ENCODE results near the gene GTF2A1L. TPM values are rescaled to one million over a fixed set of nuclear protein-coding genes. Genes with fewer than 3 reads are reported as not detected.

Gene GTF2A1L
- total RNA-seq, 1 experiment from 2014 or later, result 0.22 TPM

- no peaks in the 10 kb centered on the region for H3K9me3 ChIP-seq (ENCODE audit: control insufficient read depth in 1 of 2, insufficient read depth in 1 of 2, low read depth in 1 of 2, low read length in 2 of 2)
- H4K20me1 ChIP-seq (ENCODE audit: insufficient read depth), result no peaks in the 10 kb centered on the region
- H3K4me3 ChIP-seq (replicated peaks in 1 of 2; ENCODE audit: low read depth in 1 of 2, low read length in 2 of 2), result no peak overlapping the region
- no TSS peak for BruUV-seq (replicated peaks)
- H3K36me3 ChIP-seq (ENCODE audit: control insufficient read depth in 1 of 2, insufficient read depth in 2 of 2, low read length in 2 of 2), result no peaks in the 10 kb centered on the region
- TF ChIP-seq CTCF (IDR thresholded peaks at IDR 0.05 in 2 of 3, conservative IDR thresholded peaks at IDR 0.05 in 1 of 3; ENCODE audit: borderline replicate concordance in 1 of 3, insufficient read depth in 1 of 3, low read depth in 2 of 3, low read length in 2 of 3), result no peak
- TF ChIP-seq JUND (IDR thresholded peaks at IDR 0.05), result no peak
- TF ChIP-seq EZH2phosphoT487 (IDR thresholded peaks at IDR 0.05; ENCODE audit: borderline replicate concordance), result no peak
- no peak for TF ChIP-seq SIN3A (IDR thresholded peaks at IDR 0.05; ENCODE audit: low read depth)
- no peak for TF ChIP-seq CBX3 (IDR thresholded peaks at IDR 0.05; ENCODE audit: low read depth)
- TF ChIP-seq ZBTB33 (IDR thresholded peaks at IDR 0.05; ENCODE audit: extremely low read depth, insufficient replicate concordance, low read length), result no peak
- TF ChIP-seq FOSL1 (IDR thresholded peaks at IDR 0.05; ENCODE audit: low read depth), result no peak
- no peak for TF ChIP-seq ELF1 (IDR thresholded peaks at IDR 0.05; ENCODE audit: borderline replicate concordance, low read depth)
- no peak for TF ChIP-seq CEBPB (IDR thresholded peaks at IDR 0.05; ENCODE audit: low read depth)
- TF ChIP-seq SP1 (IDR thresholded peaks at IDR 0.05; ENCODE audit: low read depth), result no peak
- TF ChIP-seq EGR1 (IDR thresholded peaks at IDR 0.05; ENCODE audit: low read depth), result no peak
- no peak for TF ChIP-seq YY1 (IDR thresholded peaks at IDR 0.05; ENCODE audit: extremely low read depth, insufficient replicate concordance, low read depth, low read length)
- TF ChIP-seq SRF (IDR thresholded peaks at IDR 0.05; ENCODE audit: low read depth), result no peak
- TF ChIP-seq TCF7L2 (IDR thresholded peaks at IDR 0.05; ENCODE audit: borderline replicate concordance, extremely low read depth, insufficient read depth, insufficient read length), result no peak
- no peak for TF ChIP-seq ZFX (IDR thresholded peaks at IDR 0.05)
- no peak for TF ChIP-seq ZNF274 (IDR thresholded peaks at IDR 0.05; ENCODE audit: low read depth, low read length)
- TF ChIP-seq, protein P1, sequence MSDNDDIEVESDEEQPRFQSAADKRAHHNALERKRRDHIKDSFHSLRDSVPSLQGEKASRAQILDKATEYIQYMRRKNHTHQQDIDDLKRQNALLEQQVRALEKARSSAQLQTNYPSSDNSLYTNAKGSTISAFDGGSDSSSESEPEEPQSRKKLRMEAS (IDR thresholded peaks at IDR 0.05), result no peak
- TF ChIP-seq RAD21 (IDR thresholded peaks at IDR 0.05; ENCODE audit: low read depth), result no peak
- H3K4me1 ChIP-seq (ENCODE audit: control insufficient read depth in 1 of 2, insufficient read depth in 2 of 2, low read length in 2 of 2), result no peaks in the 10 kb centered on the region
- H3K9me2 ChIP-seq (ENCODE audit: insufficient read depth), result no peaks in the 10 kb centered on the region
- no peak overlapping the region for H3K9ac ChIP-seq (ENCODE audit: low read length)
- ATAC-seq (no peak), DNase-seq (ENCODE audit: low read depth, low spot score) (no peak)
- H3K27me3 ChIP-seq (ENCODE audit: insufficient read depth, low read length), result no peaks in the 10 kb centered on the region
- no peak overlapping the region for H3K27ac ChIP-seq (ENCODE audit: low read depth, low read length)
- H3K4me2 ChIP-seq (ENCODE audit: low read length), result no peak overlapping the region
- intact Hi-C loops (cut with micrococcal nuclease), result no loop called here
- ChIA-PET RAD21 (ENCODE audit: low non-redundant PET in 1 of 2, low total read pairs in 2 of 2, uncharacterized antibody in 2 of 2, unreplicated experiment in 2 of 2) (no interaction called here), CTCF (no interaction called here), POLR2A (no interaction called here)
- H3K79me2 ChIP-seq (ENCODE audit: insufficient read depth, low read length), result no peaks in the 10 kb centered on the region
- H2AFZ ChIP-seq (ENCODE audit: low read depth, low read length, poor library complexity, severe bottlenecking), result no peak overlapping the region
These were observed 7.0 kb downstream of the GTF2A1L start for GRCh38 chr2:48624696-48625095.
